Muscle layer of duodenum (tissue), 2 donors: ENCODE measurements around the gene GRIK4.

Experiments
- H3K27ac ChIP-seq: one replicate; pipeline ENCODE4 v1.7.0; 2013; ENCODE audit warnings: mild to moderate bottlenecking, low read length
- H3K27me3 ChIP-seq: one replicate; pipeline ENCODE4 v1.7.0; 2013; ENCODE audit warnings: low read depth, mild to moderate bottlenecking, control low read depth, low read length
- H3K36me3 ChIP-seq, 2 donors: one replicate each; pipeline ENCODE4 v1.7.0; 2013; ENCODE audit warnings: low read length in 2 of 2, control low read depth in 1 of 2, mild to moderate bottlenecking in 1 of 2; ENCODE audit not compliant: insufficient read depth in 2 of 2, control insufficient read depth in 1 of 2
- H3K4me1 ChIP-seq, 2 donors: one replicate each; pipeline ENCODE4 v1.7.0; 2013; ENCODE audit warnings: low read length in 2 of 2, mild to moderate bottlenecking in 2 of 2, control low read depth in 1 of 2, moderate library complexity in 1 of 2; ENCODE audit not compliant: insufficient read depth in 2 of 2, control insufficient read depth in 1 of 2
- H3K4me3 ChIP-seq, 2 donors: one replicate each; pipeline ENCODE4 v1.7.0; 2013; ENCODE audit warnings: low read length in 2 of 2, low read depth in 1 of 2, mild to moderate bottlenecking in 1 of 2
- H3K9me3 ChIP-seq, 2 donors: one replicate each; pipeline ENCODE4 v1.7.0; 2013; ENCODE audit warnings: low read length in 2 of 2, control low read depth in 1 of 2, mild to moderate bottlenecking in 1 of 2; ENCODE audit not compliant: control insufficient read depth in 1 of 2
- donor health status: healthy.

Gene GRIK4

GRCh38 chr11:120690406-120690805 lies 178.9 kb downstream of the GRIK4 start:
- H3K4me3 ChIP-seq = no peak overlapping the region
- no peaks in the 10 kb centered on the region for H3K36me3 ChIP-seq
- H3K27ac ChIP-seq = no peak overlapping the region
- H3K9me3 ChIP-seq = no peaks in the 10 kb centered on the region
- no peaks in the 10 kb centered on the region for H3K4me1 ChIP-seq
- no peaks in the 10 kb centered on the region for H3K27me3 ChIP-seq

- H3K27ac ChIP-seq = no peak overlapping the region
- H3K4me1 ChIP-seq = no peaks in the 10 kb centered on the region
- no peaks in the 10 kb centered on the region for H3K9me3 ChIP-seq
- no peak overlapping the region for H3K4me3 ChIP-seq
- no peaks in the 10 kb centered on the region for H3K36me3 ChIP-seq
- H3K27me3 ChIP-seq = no peaks in the 10 kb centered on the region
Measured at GRCh38 chr11:120694726-120695125, 183.2 kb downstream of the GRIK4 start.

- H3K9me3 ChIP-seq = no peaks in the 10 kb centered on the region
- H3K4me3 ChIP-seq = no peak overlapping the region
- H3K27ac ChIP-seq = no peak overlapping the region
- H3K27me3 ChIP-seq = no peaks in the 10 kb centered on the region
- no peaks in the 10 kb centered on the region for H3K36me3 ChIP-seq
- H3K4me1 ChIP-seq = no peaks in the 10 kb centered on the region
Measured at GRCh38 chr11:120695426-120695825, 183.9 kb downstream of the GRIK4 start.

- no peaks in the 10 kb centered on the region for H3K9me3 ChIP-seq
- H3K27ac ChIP-seq = no peak overlapping the region
- H3K4me3 ChIP-seq = no peak overlapping the region
- no peaks in the 10 kb centered on the region for H3K36me3 ChIP-seq
- no peaks in the 10 kb centered on the region for H3K4me1 ChIP-seq
- H3K27me3 ChIP-seq = no peaks in the 10 kb centered on the region
Measured at GRCh38 chr11:120695939-120696338, 184.4 kb downstream of the GRIK4 start.

GRCh38 chr11:120696597-120697218 lies 185.2 kb downstream of the GRIK4 start:
- Histone ChIP-seq H3K4me1 (no peaks in the 10 kb centered on the region), H3K9me3 (no peaks in the 10 kb centered on the region), H3K27ac (no peak overlapping the region), H3K27me3 (no peaks in the 10 kb centered on the region), H3K4me3 (no peak overlapping the region), H3K36me3 (no peaks in the 10 kb centered on the region)

GRCh38 chr11:120698918-120699317 lies 187.4 kb downstream of the GRIK4 start:
- Histone ChIP-seq H3K9me3 (no peaks in the 10 kb centered on the region), H3K27me3 (no peaks in the 10 kb centered on the region), H3K36me3 (no peaks in the 10 kb centered on the region), H3K4me1 (no peaks in the 10 kb centered on the region), H3K27ac (no peak overlapping the region), H3K4me3 (no peak overlapping the region)

GRCh38 chr11:120702656-120703055 lies 191.1 kb downstream of the GRIK4 start:
- no peaks in the 10 kb centered on the region for H3K36me3 ChIP-seq
- peaks cover 10 to 12% of the 10 kb centered on the region in 2 donors for H3K9me3 ChIP-seq
- no peaks in the 10 kb centered on the region for H3K4me1 ChIP-seq
- H3K4me3 ChIP-seq = no peak overlapping the region
- no peak overlapping the region for H3K27ac ChIP-seq
- H3K27me3 ChIP-seq = no peaks in the 10 kb centered on the region

GRCh38 chr11:120703358-120704152 lies 192.0 kb downstream of the GRIK4 start:
- Histone ChIP-seq H3K27ac (no peak overlapping the region), H3K36me3 (no peaks in the 10 kb centered on the region), H3K4me3 (no peak overlapping the region), H3K4me1 (no peaks in the 10 kb centered on the region), H3K27me3 (no peaks in the 10 kb centered on the region), H3K9me3 (peaks cover 12 to 15% of the 10 kb centered on the region in 2 donors)

- Histone ChIP-seq H3K36me3 (no peaks in the 10 kb centered on the region), H3K27ac (no peak overlapping the region), H3K27me3 (no peaks in the 10 kb centered on the region), H3K9me3 (peaks cover 12 to 15% of the 10 kb centered on the region in 2 donors), H3K4me1 (no peaks in the 10 kb centered on the region), H3K4me3 (no peak overlapping the region)
Measured at GRCh38 chr11:120704256-120704750, 192.8 kb downstream of the GRIK4 start.

- Histone ChIP-seq H3K4me1 (peaks cover 0 to 12% of the 10 kb centered on the region in 2 donors), H3K4me3 (no peak overlapping the region), H3K27ac (no peak overlapping the region), H3K36me3 (no peaks in the 10 kb centered on the region), H3K27me3 (no peaks in the 10 kb centered on the region), H3K9me3 (peaks cover 12 to 15% of the 10 kb centered on the region in 2 donors)
Measured at GRCh38 chr11:120706257-120706656, 194.7 kb downstream of the GRIK4 start.

GRCh38 chr11:120707098-120707497 lies 195.6 kb downstream of the GRIK4 start:
- H3K27ac ChIP-seq = no peak overlapping the region
- H3K4me1 ChIP-seq = peaks cover 0 to 16% of the 10 kb centered on the region in 2 donors
- no peaks in the 10 kb centered on the region for H3K36me3 ChIP-seq
- peaks cover 12 to 15% of the 10 kb centered on the region in 2 donors for H3K9me3 ChIP-seq
- no peaks in the 10 kb centered on the region for H3K27me3 ChIP-seq
- no peak overlapping the region for H3K4me3 ChIP-seq
